C4-2B (cell line): ENCODE data around the gene CCDC85C.

Experiments
- H3K27ac ChIP-seq: fragments of 450-650 bp; 2 replicates; pipeline ENCODE4 v1.5.1; 2017
- ZFX ChIP-seq: fragments of 450-650 bp; IDR thresholded peaks from 2 replicates; pipeline ENCODE4 v1.6.1; 2017
- TF ChIP-seq, protein P1 (sequence below): fragments of 450-650 bp; conservative IDR thresholded peaks from 2 replicates; pipeline ENCODE4 v1.5.1; 2017; ENCODE audit warnings: mild to moderate bottlenecking

Gene CCDC85C

DNA sequence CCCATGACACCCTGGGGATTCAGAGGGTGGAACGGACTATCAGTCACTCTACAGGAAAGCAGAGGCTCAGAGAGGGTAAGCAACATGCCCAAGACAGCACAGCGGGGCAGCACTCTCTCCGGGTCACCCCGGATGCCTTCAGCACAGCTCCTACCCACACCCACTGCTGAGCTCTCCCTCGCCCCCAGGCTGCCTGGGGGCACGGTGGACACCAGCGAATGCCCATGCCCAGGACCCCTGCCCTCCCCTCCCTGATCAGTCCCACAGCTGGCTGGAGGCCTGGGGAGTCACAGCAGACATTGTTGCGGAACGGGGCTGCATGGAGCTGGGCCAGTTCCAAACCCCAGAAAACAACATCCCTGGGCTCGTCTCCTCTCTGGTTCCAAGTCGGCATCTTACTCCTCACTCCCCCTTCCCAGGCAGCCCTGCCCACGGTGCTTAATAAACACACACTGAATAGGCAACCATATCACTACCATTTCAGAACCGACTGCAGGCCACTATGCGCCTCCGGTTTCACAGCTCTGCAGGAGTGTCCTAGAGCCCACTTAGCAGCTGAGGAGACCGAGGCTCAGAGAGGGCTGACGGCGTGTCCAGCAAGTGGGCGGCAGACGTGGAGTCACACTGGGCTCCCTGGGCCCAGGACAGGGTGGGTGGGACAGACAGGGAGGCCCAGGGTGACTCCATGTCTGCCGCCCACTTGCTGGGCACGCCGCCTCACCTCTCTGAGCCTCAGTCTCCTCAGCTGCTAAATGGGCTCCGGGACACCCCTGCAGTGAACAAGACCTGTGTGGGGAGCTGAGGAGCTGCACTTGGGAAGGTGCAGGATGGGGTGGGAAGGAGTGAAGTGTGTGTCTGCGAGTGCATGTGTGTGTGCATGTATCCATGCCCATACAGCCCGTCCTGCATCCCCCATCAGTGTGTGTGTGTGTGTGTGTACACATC, 27.0 kb downstream of the CCDC85C start:
- peak overlapping the region; percentile 98 for H3K27ac ChIP-seq
- no peak for TF ChIP-seq ZFX
- TF ChIP-seq, protein P1, sequence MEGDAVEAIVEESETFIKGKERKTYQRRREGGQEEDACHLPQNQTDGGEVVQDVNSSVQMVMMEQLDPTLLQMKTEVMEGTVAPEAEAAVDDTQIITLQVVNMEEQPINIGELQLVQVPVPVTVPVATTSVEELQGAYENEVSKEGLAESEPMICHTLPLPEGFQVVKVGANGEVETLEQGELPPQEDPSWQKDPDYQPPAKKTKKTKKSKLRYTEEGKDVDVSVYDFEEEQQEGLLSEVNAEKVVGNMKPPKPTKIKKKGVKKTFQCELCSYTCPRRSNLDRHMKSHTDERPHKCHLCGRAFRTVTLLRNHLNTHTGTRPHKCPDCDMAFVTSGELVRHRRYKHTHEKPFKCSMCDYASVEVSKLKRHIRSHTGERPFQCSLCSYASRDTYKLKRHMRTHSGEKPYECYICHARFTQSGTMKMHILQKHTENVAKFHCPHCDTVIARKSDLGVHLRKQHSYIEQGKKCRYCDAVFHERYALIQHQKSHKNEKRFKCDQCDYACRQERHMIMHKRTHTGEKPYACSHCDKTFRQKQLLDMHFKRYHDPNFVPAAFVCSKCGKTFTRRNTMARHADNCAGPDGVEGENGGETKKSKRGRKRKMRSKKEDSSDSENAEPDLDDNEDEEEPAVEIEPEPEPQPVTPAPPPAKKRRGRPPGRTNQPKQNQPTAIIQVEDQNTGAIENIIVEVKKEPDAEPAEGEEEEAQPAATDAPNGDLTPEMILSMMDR, result no peak

DNA sequence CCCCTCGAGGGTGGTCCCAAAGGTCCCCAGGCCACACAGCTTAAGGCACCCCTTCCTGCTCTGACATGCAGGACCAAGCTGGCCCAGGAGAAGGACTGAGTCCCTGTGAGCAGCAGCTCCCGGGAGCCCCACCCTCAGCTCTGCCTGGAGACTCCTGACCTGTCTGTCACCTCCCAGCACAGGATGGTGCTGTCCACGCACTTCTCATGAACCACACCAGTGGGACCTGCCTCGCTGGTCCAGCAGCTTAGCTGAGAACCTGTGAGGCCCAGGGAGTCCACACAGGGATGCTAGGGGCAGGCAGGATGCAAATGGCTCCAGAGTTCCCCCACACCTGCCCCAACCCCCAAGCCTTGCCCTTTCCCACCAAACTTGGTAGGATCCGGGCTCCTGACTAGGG, 27.7 kb downstream of the CCDC85C start:
- no peak for TF ChIP-seq ZFX
- TF ChIP-seq, protein P1, result no peak
- peak overlapping the region; percentile 98 for H3K27ac ChIP-seq

DNA sequence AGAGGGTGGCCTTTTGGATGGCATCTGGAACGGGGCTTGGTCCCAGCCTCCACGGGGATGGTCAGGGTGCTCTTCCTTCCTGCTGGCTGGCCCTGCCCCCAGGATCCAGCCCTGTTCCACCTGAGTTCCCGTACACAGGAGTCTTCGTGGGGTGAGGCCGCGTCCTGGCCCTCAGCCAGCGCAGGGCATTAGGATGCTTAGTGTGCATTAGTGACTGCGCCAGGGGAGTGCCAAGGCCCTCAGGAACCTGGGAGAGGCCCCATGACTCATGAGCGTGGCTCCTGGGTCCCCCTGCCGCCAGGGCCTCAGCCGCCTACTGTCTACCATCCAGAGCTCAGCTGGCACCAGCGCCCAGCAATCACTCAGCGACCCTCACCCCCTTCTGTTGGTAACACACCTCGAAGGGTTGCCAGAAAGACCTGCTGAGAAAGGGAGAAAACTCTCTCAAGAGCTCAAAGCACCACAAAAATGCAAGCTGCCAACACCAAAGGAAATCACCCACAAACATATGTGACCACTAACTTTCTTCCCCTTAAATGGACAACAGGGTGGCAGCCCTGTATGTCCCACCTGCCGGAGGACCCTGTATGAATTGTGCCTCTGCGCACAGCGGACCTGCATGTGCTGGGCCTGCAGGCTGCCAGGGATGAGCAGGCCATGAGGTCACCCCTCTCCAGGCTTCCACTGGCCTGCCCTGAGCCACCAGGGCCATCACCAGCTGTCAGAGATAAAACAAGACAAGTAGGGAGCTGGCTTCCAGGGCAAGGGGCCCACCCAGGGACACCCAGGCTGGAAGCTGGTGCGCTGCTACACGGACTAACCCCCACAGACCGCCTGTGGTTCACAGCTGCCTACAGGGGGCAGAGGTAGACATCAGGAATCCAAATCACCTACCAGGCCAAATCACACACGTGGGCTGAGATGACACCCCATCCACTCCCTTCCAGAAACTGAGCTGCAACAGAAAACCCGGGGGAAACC, 28.7 kb downstream of the CCDC85C start:
- 0 out of 2 replicates have a peak, but pooled peaks have one; percentile 8 for TF ChIP-seq ZFX
- TF ChIP-seq, protein P1, result no peak
- H3K27ac ChIP-seq, result peak overlapping the region; percentile 98

DNA sequence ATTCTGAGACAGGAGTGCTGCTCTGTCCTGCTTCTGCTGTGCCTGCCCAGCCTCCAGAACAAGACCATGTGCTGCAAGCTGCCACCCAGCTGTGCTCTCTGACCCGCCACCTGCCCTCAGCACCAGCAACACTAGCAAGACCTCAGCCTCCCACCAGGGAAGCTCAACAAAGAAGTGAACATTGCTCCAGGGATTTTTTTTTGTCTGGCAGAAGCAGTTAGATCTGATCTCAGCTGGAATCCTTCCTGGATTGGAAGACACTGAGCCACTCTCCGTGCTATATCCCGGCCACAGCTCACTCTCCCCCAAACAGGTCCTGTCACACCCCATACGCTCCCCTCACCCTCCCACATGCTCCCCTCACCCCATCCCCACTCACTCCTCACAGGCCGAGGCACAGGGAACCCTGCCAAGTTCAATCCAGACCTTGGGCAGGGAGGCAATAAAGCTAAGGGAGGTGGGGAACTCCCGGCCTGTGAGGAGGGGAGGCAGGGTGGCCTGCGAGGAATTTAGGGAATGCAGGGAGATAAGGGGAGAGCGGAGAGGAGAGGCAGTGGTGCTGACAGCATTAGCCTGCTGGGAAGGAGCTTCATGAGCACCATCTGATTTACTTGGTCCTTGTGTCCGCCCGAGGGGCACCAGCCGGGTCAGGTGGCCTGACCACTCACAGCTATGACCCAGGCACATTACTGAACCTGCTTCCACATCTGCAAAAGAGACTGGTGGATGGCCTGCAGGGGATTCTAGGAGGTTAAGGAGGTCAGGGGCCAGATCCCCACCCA, 29.7 kb downstream of the CCDC85C start:
- TF ChIP-seq, protein P1, result no peak
- no peak for TF ChIP-seq ZFX

DNA sequence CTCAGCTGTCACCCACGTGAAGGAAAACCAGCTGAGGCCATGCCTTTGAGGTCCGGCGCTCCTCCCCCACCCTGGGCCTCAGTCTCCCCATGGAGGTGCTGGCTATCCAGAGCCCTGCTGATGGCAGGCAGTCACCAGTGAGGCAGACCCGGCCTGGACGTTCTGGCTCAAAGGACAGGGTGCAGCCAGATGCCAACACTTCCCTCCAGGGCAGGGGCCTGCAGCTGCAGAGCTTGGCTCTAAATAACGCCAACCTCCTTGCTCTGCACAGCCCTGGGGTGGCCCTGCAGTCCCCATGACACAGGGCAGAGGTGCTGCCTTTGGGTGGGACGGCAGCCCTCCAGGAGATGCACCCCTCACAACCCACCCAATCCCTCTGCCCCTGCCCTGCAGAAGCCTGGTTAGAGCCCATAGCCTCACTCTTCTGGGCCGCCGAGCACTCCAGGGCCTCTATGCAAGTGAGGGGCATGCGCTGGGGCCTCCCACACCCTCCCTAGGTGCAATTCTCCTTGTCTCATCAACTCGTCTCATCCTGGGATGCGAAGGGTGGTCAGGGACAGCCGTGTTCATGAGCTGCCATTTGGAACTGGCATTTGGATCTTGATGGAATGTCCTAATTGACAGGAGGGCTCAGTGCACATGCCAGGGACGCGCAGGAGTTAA, 30.4 kb downstream of the CCDC85C start:
- TF ChIP-seq, protein P1, result no peak
- TF ChIP-seq ZFX, result no peak
- peak overlapping the region; percentile 98 for H3K27ac ChIP-seq

More for the DNA sequence above, 29.7 kb downstream of the CCDC85C start:
- H3K27ac ChIP-seq, result peak overlapping the region; percentile 98

DNA sequence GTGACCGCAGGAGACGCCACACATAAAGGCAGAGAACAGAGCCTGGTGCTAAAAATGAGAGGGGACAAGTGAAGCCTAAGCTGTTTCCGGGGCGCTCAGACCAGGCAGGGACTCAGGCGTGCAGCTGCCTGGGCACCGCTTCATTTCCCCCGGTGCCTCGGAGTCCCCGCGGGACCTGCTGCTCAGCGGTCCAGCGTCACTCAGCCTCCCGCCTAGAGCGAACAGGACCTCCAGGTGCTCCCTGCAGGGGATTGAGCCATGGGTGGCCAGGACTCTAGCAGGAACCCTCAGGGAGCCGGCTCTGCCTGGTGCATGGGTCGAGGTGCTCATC, 31.0 kb downstream of the CCDC85C start:
- TF ChIP-seq, protein P1, result no peak
- TF ChIP-seq ZFX, result no peak
- H3K27ac ChIP-seq, result peak overlapping the region; percentile 98
